Cardiac muscle cell (in vitro differentiated cells and primary cell): Measurements from ENCODE around the gene PPP1R9A. TPM values are rescaled to one million over a fixed set of nuclear protein-coding genes. Genes with fewer than 3 reads are reported as not detected.

Source experiments
- DNase-seq, 2 donors: peaks; one replicate each; pipeline versions ENCODE4 v3.0.0 to v3.0.0-alpha.2; 2010 to 2017; ENCODE audit warnings: low read depth in 1 of 2, low spot score in 1 of 2
- H3K27ac ChIP-seq: fragments of 200-600 bp; sonication (generic); 2 replicates; pipeline ENCODE4 v1.5.1; 2016
- H3K27me3 ChIP-seq: fragments of 200-600 bp; sonication (generic); 2 replicates; pipeline ENCODE4 v1.6.0; 2016; ENCODE audit warnings: control low read depth
- H3K36me3 ChIP-seq: fragments of 200-600 bp; sonication (generic); 2 replicates; pipeline ENCODE4 v1.5.1; 2016; ENCODE audit warnings: control low read depth
- H3K4me1 ChIP-seq: fragments of 200-600 bp; sonication (generic); 2 replicates; pipeline ENCODE4 v1.8.1; 2017; ENCODE audit warnings: low read depth, mild to moderate bottlenecking, mixed run types
- H3K4me3 ChIP-seq: fragments of 200-600 bp; sonication (generic); 2 replicates; pipeline ENCODE4 v1.5.1; 2016; ENCODE audit warnings: mild to moderate bottlenecking
- H3K9me3 ChIP-seq: fragments of 200-600 bp; sonication (generic); 2 replicates; pipeline ENCODE4 v1.5.1; 2017; ENCODE audit warnings: low read depth, mild to moderate bottlenecking, control low read depth
- CTCF ChIP-seq: IDR thresholded peaks from 2 replicates; pipeline ENCODE4 v1.5.1; 2012; ENCODE audit warnings: low read depth, mild to moderate bottlenecking, low read length
- polyA plus RNA-seq: library from polyadenylated mRNA; unstranded; fragments of >200 nt; fragmentation: Nextera tagmentation; extraction: Ambion mirVana; gene quantifications from 2 replicates; pipeline ENCODE4 v1.2.1, GENCODE V29; 2016
- total RNA-seq: library from RNA; depleted of rRNA; stranded (reverse); fragments of >200 nt; gene quantifications from 2 replicates; pipeline ENCODE4 v1.2.3, GENCODE V29; 2016

The PPP1R9A gene
- total and polyA plus RNA-seq, 2 experiments from 2014 or later: 21.4 to 41.5 TPM

DNA sequence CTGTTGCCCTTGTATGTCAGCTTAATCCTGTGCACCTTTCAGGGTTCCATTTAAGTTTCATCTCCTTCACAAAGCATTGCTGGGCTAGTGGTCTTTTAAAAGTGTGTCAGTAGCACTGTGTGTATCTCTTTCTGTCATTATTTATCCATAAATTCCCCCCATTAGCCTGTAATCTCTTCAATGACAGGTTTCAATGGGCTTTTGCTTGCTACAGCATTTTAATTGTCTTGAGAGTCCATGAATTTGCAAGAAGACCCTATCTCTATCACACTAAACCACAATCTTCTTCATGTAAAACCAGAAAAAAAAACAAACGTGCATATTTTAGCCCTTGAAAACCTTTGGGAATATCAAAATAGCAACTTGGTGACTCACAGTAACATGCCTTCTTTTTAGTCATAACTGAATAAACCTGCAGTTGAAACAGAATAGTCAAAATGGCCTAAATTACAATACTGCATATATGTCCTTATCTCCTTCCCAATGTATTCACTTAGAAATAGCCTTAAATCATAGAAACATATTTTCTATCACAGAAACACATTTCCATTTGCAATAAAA lies 298.4 kb downstream of the PPP1R9A start:
- peak in 1 of 2 donors; percentile 77 for DNase-seq
- no peaks in the 10 kb centered on the region for H3K4me1 ChIP-seq
- H3K4me3 ChIP-seq: no peak overlapping the region
- no peak for TF ChIP-seq CTCF
- no peaks in the 10 kb centered on the region for H3K36me3 ChIP-seq
- H3K27me3 ChIP-seq: no peaks in the 10 kb centered on the region
- H3K27ac ChIP-seq: no peak overlapping the region
- H3K9me3 ChIP-seq: no peaks in the 10 kb centered on the region

- TF ChIP-seq CTCF: no peak
- no peak overlapping the region for H3K4me3 ChIP-seq
- no peaks in the 10 kb centered on the region for H3K4me1 ChIP-seq
- H3K9me3 ChIP-seq: no peaks in the 10 kb centered on the region
- DNase-seq: no peak
- no peaks in the 10 kb centered on the region for H3K36me3 ChIP-seq
- H3K27me3 ChIP-seq: no peaks in the 10 kb centered on the region
- H3K27ac ChIP-seq: no peak overlapping the region
Observed at GRCh38 chr7:95209276-95209675, 301.9 kb downstream of the PPP1R9A start.

DNA sequence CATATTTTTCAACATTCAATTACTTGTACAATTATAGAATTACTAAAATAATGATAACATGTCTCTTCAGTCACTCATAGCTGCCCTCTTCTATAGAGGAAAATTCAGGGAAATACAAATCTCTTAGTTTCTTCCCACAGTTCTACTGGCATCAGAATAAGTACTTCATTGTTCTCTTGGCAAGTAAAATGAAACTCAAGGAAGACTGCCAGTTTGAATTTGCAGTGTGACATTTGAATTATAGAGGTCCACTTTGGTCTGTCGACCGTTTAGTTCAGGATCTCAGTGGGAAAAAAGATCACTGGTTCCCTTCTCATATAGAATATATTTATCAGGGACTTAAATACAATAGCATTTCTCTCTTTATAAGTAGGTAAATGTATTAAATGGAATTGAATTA lies 302.4 kb downstream of the PPP1R9A start:
- no peak for DNase-seq
- H3K9me3 ChIP-seq: no peaks in the 10 kb centered on the region
- no peak for TF ChIP-seq CTCF
- H3K36me3 ChIP-seq: no peaks in the 10 kb centered on the region
- H3K4me3 ChIP-seq: no peak overlapping the region
- no peaks in the 10 kb centered on the region for H3K27me3 ChIP-seq
- no peak overlapping the region for H3K27ac ChIP-seq
- H3K4me1 ChIP-seq: no peaks in the 10 kb centered on the region

- H3K27me3 ChIP-seq: no peaks in the 10 kb centered on the region
- no peaks in the 10 kb centered on the region for H3K4me1 ChIP-seq
- H3K27ac ChIP-seq: no peak overlapping the region
- peak in 1 of 2 donors; percentile 54 for DNase-seq
- H3K9me3 ChIP-seq: no peaks in the 10 kb centered on the region
- H3K4me3 ChIP-seq: no peak overlapping the region
- TF ChIP-seq CTCF: no peak
- H3K36me3 ChIP-seq: no peaks in the 10 kb centered on the region
Observed at GRCh38 chr7:95213148-95213547, 305.8 kb downstream of the PPP1R9A start.

- Histone ChIP-seq H3K27ac (no peak overlapping the region), H3K36me3 (no peaks in the 10 kb centered on the region), H3K27me3 (no peaks in the 10 kb centered on the region), H3K4me3 (no peak overlapping the region), H3K9me3 (no peaks in the 10 kb centered on the region), H3K4me1 (no peaks in the 10 kb centered on the region)
- no peak for TF ChIP-seq CTCF
- peak in 1 of 2 donors; percentile 85 for DNase-seq
Observed at GRCh38 chr7:95213809-95214492, 306.6 kb downstream of the PPP1R9A start.
